Esophagus muscularis mucosa (tissue), 4 donors: ENCODE results near the gene THSD4.

Experiments
- CTCF ChIP-seq, 3 experiments: fragments of 200-600 bp in 2 of 3; fragments of 450-650 bp in 1 of 3; sonication (generic) in 2 of 3; IDR thresholded peaks; one replicate each; pipeline ENCODE4 v1.5.1; 2017 to 2019; ENCODE audit warnings: antibody characterized with exemption in 3 of 3, mild to moderate bottlenecking in 2 of 3, moderate library complexity in 1 of 3
- EP300 ChIP-seq: sonication (generic); formaldehyde crosslinking; IDR thresholded peaks from one replicate; pipeline ENCODE4 v1.6.1; 2017; ENCODE audit warnings: antibody characterized with exemption
- POLR2A ChIP-seq: fragments of 450-650 bp; IDR thresholded peaks from one replicate; pipeline ENCODE4 v1.6.1; 2017; ENCODE audit warnings: antibody characterized with exemption, moderate library complexity, mild to moderate bottlenecking, low read depth
- POLR2AphosphoS5 ChIP-seq, 2 donors: sonication (generic); formaldehyde crosslinking; IDR thresholded peaks; one replicate each; pipeline ENCODE4 v1.6.1; 2017; ENCODE audit warnings: antibody characterized with exemption in 2 of 2

DNA sequence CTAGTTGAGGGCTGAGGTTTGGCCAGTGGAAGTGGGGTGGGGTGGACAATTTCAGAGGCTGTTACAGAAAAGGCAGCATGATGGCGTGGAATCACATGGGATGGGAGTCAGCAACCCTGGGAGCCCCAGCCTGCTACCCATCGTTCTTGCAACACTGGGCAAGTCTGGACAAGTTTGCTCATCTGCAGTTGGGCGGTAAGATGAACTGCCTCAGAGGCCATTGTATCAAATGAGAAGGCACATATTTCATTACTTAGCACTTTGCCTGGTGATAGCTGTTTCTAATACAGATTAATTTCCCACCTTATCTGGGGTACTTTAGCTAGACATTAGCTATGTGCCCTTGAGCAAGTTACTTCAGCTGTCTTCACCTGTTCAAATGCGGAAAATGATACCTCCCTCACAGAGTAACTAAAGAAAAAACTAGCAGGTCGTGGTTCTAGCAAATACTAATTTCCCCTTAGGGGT lies 248.9 kb downstream of the THSD4 start:
- TF ChIP-seq EP300 (no peak), CTCF (IDR thresholded peaks at IDR 0.05) (no peak), POLR2AphosphoS5 (IDR thresholded peaks at IDR 0.05) (no peak), POLR2A (no peak)
